ENCODE data around the gene NCAPD3. TPM values are rescaled to one million over a fixed set of nuclear protein-coding genes. Genes with fewer than 3 reads are reported as not detected.

NCAPD3 gene
- total and polyA plus RNA-seq, 9 of the 15 experiments (the other 6 are each of a cell fraction or from before 2014, with no cell fraction given): 23.6 to 80.6 (median 58.6) TPM

DNA sequence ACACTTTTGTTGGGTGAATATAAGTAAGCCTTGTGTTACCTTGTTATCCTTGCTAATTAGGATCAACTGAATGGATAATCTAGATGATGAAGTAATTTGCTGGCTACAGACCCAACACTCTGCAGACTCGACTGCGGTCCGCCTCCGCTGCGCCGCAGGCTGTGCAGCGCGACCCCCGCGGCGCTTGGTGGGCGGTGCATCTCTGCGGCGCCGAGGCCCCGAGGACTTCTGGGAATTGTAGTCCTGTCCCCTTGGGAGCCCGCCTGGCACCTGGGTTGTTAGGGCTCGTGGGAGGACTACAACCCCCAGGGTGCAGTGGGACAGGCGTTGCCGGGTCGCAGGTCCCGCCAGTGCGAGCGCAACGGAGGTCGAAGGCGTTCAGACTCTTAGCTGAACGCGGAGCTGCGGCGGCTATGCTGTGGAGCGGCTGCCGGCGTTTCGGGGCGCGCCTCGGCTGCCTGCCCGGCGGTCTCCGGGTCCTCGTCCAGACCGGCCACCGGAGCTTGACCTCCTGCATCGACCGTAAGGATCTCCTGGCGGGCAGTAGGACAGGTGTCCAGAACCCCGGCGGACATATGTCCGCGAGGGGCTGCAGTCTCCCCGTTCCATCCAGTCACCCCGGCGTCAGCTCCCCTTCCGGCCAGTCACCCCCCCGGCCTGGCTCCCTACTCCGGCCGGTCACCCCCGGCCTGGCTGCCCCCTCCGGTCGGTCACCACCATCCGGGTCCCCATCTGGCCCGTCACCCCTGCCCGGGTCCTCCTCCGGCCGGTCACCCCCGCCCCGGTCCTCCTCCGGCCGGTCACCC is 29.6 kb upstream of the NCAPD3 start, which contains the start of the genes ACAD8 and THYN1 (continued):
- no peak for TF ChIP-seq ZNF561 (CRISPR knock-in tag; conservative IDR thresholded peaks at IDR 0.05)
- 0 out of 2 replicates have a peak, but pooled peaks have one; percentile 48 for TF ChIP-seq ETV1 (tag; conservative IDR thresholded peaks at IDR 0.05; ENCODE audit: low read depth)
- TF ChIP-seq, protein P1, sequence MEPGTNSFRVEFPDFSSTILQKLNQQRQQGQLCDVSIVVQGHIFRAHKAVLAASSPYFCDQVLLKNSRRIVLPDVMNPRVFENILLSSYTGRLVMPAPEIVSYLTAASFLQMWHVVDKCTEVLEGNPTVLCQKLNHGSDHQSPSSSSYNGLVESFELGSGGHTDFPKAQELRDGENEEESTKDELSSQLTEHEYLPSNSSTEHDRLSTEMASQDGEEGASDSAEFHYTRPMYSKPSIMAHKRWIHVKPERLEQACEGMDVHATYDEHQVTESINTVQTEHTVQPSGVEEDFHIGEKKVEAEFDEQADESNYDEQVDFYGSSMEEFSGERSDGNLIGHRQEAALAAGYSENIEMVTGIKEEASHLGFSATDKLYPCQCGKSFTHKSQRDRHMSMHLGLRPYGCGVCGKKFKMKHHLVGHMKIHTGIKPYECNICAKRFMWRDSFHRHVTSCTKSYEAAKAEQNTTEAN (CRISPR knock-in tag; IDR thresholded peaks at IDR 0.05): no peak
- no peak for TF ChIP-seq COPS2 (conservative IDR thresholded peaks at IDR 0.05)
- TF ChIP-seq RFX7 (CRISPR knock-in tag; IDR thresholded peaks at IDR 0.05): no peak
- no peak for TF ChIP-seq NBN (IDR thresholded peaks at IDR 0.05; ENCODE audit: low read depth)
- TF ChIP-seq MTF1 (CRISPR knock-in tag; IDR thresholded peaks at IDR 0.05; ENCODE audit: borderline replicate concordance): no peak
- TF ChIP-seq FOXK2 (conservative IDR thresholded peaks at IDR 0.05 in 1 of 2, IDR thresholded peaks at IDR 0.05 in 1 of 2; ENCODE audit: low read depth in 2 of 2): no peak
- TF ChIP-seq, protein P2, sequence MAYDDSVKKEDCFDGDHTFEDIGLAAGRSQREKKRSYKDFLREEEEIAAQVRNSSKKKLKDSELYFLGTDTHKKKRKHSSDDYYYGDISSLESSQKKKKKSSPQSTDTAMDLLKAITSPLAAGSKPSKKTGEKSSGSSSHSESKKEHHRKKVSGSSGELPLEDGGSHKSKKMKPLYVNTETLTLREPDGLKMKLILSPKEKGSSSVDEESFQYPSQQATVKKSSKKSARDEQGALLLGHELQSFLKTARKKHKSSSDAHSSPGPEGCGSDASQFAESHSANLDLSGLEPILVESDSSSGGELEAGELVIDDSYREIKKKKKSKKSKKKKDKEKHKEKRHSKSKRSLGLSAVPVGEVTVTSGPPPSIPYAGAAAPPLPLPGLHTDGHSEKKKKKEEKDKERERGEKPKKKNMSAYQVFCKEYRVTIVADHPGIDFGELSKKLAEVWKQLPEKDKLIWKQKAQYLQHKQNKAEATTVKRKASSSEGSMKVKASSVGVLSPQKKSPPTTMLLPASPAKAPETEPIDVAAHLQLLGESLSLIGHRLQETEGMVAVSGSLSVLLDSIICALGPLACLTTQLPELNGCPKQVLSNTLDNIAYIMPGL (CRISPR knock-in tag; IDR thresholded peaks at IDR 0.05): no peak
- TF ChIP-seq, protein P3, sequence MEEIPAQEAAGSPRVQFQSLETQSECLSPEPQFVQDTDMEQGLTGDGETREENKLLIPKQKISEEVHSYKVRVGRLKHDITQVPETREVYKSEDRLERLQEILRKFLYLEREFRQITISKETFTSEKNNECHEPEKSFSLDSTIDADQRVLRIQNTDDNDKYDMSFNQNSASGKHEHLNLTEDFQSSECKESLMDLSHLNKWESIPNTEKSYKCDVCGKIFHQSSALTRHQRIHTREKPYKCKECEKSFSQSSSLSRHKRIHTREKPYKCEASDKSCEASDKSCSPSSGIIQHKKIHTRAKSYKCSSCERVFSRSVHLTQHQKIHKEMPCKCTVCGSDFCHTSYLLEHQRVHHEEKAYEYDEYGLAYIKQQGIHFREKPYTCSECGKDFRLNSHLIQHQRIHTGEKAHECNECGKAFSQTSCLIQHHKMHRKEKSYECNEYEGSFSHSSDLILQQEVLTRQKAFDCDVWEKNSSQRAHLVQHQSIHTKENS (CRISPR knock-in tag; IDR thresholded peaks at IDR 0.05): 0 out of 2 replicates have a peak, but pooled peaks have one; percentile 46
- TF ChIP-seq SMARCE1 (IDR thresholded peaks at IDR 0.05): no peak
- TF ChIP-seq ZNF232 (CRISPR knock-in tag; IDR thresholded peaks at IDR 0.05): no peak
- TF ChIP-seq ARID2 (IDR thresholded peaks at IDR 0.05): no peak
- no peak for TF ChIP-seq GTF2A2 (tag; IDR thresholded peaks at IDR 0.05)
- TF ChIP-seq, protein P4, sequence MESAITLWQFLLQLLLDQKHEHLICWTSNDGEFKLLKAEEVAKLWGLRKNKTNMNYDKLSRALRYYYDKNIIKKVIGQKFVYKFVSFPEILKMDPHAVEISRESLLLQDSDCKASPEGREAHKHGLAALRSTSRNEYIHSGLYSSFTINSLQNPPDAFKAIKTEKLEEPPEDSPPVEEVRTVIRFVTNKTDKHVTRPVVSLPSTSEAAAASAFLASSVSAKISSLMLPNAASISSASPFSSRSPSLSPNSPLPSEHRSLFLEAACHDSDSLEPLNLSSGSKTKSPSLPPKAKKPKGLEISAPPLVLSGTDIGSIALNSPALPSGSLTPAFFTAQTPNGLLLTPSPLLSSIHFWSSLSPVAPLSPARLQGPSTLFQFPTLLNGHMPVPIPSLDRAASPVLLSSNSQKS (CRISPR knock-in tag; IDR thresholded peaks at IDR 0.05): no peak
- no peak for TF ChIP-seq PCBP2 (IDR thresholded peaks at IDR 0.05; ENCODE audit: low read depth, low read length, poor library complexity, severe bottlenecking)
- no peak for TF ChIP-seq ARHGAP35 (IDR thresholded peaks at IDR 0.05; ENCODE audit: partially characterized antibody)
- TF ChIP-seq, protein P5, sequence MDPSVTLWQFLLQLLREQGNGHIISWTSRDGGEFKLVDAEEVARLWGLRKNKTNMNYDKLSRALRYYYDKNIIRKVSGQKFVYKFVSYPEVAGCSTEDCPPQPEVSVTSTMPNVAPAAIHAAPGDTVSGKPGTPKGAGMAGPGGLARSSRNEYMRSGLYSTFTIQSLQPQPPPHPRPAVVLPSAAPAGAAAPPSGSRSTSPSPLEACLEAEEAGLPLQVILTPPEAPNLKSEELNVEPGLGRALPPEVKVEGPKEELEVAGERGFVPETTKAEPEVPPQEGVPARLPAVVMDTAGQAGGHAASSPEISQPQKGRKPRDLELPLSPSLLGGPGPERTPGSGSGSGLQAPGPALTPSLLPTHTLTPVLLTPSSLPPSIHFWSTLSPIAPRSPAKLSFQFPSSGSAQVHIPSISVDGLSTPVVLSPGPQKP (CRISPR knock-in tag; IDR thresholded peaks at IDR 0.05): no peak
- TF ChIP-seq, protein P6, sequence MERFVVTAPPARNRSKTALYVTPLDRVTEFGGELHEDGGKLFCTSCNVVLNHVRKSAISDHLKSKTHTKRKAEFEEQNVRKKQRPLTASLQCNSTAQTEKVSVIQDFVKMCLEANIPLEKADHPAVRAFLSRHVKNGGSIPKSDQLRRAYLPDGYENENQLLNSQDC (CRISPR knock-in tag; IDR thresholded peaks at IDR 0.05): no peak
- peak; percentile 82 for TF ChIP-seq CREM (IDR thresholded peaks at IDR 0.05; ENCODE audit: low read depth)
